Body of pancreas (tissue), 4 donors: ENCODE measurements around the gene THPO.

Source experiments
- CTCF ChIP-seq, 7 experiments: fragments of 450-650 bp in 4 of 7; fragments of 200-600 bp in 3 of 7; sonication (generic) in 3 of 7; IDR thresholded peaks; one replicate each; pipeline ENCODE4 v1.5.1; 2016 to 2019; ENCODE audit warnings: antibody characterized with exemption in 7 of 7
- POLR2A ChIP-seq, 3 donors: fragments of 450-650 bp; IDR thresholded peaks; one replicate each; pipeline ENCODE4 v1.6.1; 2016; ENCODE audit warnings: antibody characterized with exemption in 3 of 3, mild to moderate bottlenecking in 2 of 3

- no peak for TF ChIP-seq CTCF (IDR thresholded peaks at IDR 0.05)
- no peak for TF ChIP-seq POLR2A (IDR thresholded peaks at IDR 0.05)
These were observed 9.3 kb downstream of the THPO start for GRCh38 chr3:184368586-184369183.
